Measurements from ENCODE around the gene PABPN1L. TPM values are rescaled to one million over a fixed set of nuclear protein-coding genes. Genes with fewer than 3 reads are reported as not detected.

The PABPN1L gene
- total and polyA plus RNA-seq, 7 donors, result not detected

- 76 to 85% (median 79%) methylated on average over 17 to 18 of the region's 18 CpGs for WGBS, 3 donors
Measured at GRCh38 chr16:88864521-88864920, 1.9 kb downstream of the PABPN1L start.

GRCh38 chr16:88864099-88864498 lies 2.4 kb downstream of the PABPN1L start:
- TF ChIP-seq CTCF (IDR thresholded peaks at IDR 0.05), result no peak
- no peak for ATAC-seq
- Histone ChIP-seq H3K36me3 (ENCODE audit: insufficient read depth in 1 of 2, low read depth in 1 of 2) (peaks cover 0 to 42% of the 10 kb centered on the region in 2 donors), H3K4me3 (no peak overlapping the region), H3K27ac (no peak overlapping the region), H3K4me1 (no peaks in the 10 kb centered on the region), H3K9me3 (no peaks in the 10 kb centered on the region), H3K27me3 (ENCODE audit: insufficient read depth in 3 of 3, low read length in 2 of 3) (no peaks in the 10 kb centered on the region)
- 75 to 88% (median 85%) methylated on average over 12 to 15 of the region's 15 CpGs for WGBS, 3 donors
- no peak for DNase-seq
- intact Hi-C loops (cut with DNase I), result no loop called here

More at GRCh38 chr16:88864521-88864920, 1.9 kb downstream of the PABPN1L start:
- ATAC-seq (no peak), DNase-seq (no peak)
- Histone ChIP-seq H3K36me3 (ENCODE audit: insufficient read depth in 1 of 2, low read depth in 1 of 2) (peaks cover 0 to 37% of the 10 kb centered on the region in 2 donors), H3K4me1 (no peaks in the 10 kb centered on the region), H3K4me3 (no peak overlapping the region), H3K9me3 (no peaks in the 10 kb centered on the region), H3K27ac (no peak overlapping the region), H3K27me3 (ENCODE audit: insufficient read depth in 3 of 3, low read length in 2 of 3) (no peaks in the 10 kb centered on the region)
- intact Hi-C loops (cut with DNase I), result no loop called here
- no peak for TF ChIP-seq CTCF (IDR thresholded peaks at IDR 0.05)

- Histone ChIP-seq H3K27me3 (ENCODE audit: insufficient read depth in 3 of 3, low read length in 2 of 3) (no peaks in the 10 kb centered on the region), H3K36me3 (ENCODE audit: insufficient read depth in 1 of 2, low read depth in 1 of 2) (peaks cover 0 to 48% of the 10 kb centered on the region in 2 donors)
- DNase-seq, result no peak
Measured at GRCh38 chr16:88863426-88863825, 3.0 kb downstream of the PABPN1L start.

GRCh38 chr16:88862968-88863367 lies 3.5 kb downstream of the PABPN1L start:
- intact Hi-C loops (cut with DNase I), result no loop called here
- WGBS, 3 donors, result 88 to 93% (median 91%) methylated on average over 22 to 25 of the region's 25 CpGs
- no peak for ATAC-seq

More at GRCh38 chr16:88863426-88863825, 3.0 kb downstream of the PABPN1L start:
- Histone ChIP-seq H3K4me1 (no peaks in the 10 kb centered on the region), H3K27ac (no peak overlapping the region), H3K4me3 (no peak overlapping the region), H3K9me3 (no peaks in the 10 kb centered on the region)
- no peak for ATAC-seq
- intact Hi-C loops (cut with DNase I), result no loop called here
- WGBS, 3 donors, result 59 to 85% (median 80%) methylated on average over 10 to 13 of the region's 13 CpGs
- TF ChIP-seq CTCF (IDR thresholded peaks at IDR 0.05), result no peak

More at GRCh38 chr16:88862968-88863367, 3.5 kb downstream of the PABPN1L start:
- DNase-seq, result no peak
- H3K27me3 ChIP-seq (ENCODE audit: insufficient read depth in 3 of 3, low read length in 2 of 3), result no peaks in the 10 kb centered on the region
- H3K27ac ChIP-seq, result no peak overlapping the region
- H3K9me3 ChIP-seq, result no peaks in the 10 kb centered on the region
- H3K4me1 ChIP-seq, result peaks cover 5% of the 10 kb centered on the region
- no peak for TF ChIP-seq CTCF (IDR thresholded peaks at IDR 0.05)
- no peak overlapping the region for H3K4me3 ChIP-seq
- peaks cover 0 to 48% of the 10 kb centered on the region in 2 donors for H3K36me3 ChIP-seq (ENCODE audit: insufficient read depth in 1 of 2, low read depth in 1 of 2)

Data from psoas muscle (tissue), 8 donors.